Measurements from ENCODE around the gene WDFY2. TPM values are rescaled to one million over a fixed set of nuclear protein-coding genes. Genes with fewer than 3 reads are reported as not detected.

Gene WDFY2
- total RNA-seq, 1 experiment from 2014 or later = 25.7 TPM

DNA sequence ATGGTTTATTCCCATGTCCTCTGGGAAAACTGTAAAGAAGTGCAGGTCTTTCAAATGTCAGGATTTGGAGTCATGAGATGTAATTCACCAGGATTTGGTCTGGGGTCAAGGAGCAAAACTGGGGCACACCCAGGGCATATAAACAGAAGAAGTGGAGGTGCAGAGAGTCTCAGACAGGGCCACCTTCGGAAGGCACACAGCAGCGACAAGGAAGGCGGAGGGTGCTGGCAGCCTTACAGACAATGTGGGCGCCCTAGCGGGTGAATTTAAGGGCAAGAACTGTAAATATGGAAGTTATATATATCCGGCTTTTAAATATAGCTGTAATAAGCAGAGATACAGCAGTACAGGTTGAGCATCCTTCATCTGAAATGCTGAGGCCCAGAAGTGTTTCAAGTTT, 188.5 kb downstream of the WDFY2 start (continued):
- TF ChIP-seq, protein P1, sequence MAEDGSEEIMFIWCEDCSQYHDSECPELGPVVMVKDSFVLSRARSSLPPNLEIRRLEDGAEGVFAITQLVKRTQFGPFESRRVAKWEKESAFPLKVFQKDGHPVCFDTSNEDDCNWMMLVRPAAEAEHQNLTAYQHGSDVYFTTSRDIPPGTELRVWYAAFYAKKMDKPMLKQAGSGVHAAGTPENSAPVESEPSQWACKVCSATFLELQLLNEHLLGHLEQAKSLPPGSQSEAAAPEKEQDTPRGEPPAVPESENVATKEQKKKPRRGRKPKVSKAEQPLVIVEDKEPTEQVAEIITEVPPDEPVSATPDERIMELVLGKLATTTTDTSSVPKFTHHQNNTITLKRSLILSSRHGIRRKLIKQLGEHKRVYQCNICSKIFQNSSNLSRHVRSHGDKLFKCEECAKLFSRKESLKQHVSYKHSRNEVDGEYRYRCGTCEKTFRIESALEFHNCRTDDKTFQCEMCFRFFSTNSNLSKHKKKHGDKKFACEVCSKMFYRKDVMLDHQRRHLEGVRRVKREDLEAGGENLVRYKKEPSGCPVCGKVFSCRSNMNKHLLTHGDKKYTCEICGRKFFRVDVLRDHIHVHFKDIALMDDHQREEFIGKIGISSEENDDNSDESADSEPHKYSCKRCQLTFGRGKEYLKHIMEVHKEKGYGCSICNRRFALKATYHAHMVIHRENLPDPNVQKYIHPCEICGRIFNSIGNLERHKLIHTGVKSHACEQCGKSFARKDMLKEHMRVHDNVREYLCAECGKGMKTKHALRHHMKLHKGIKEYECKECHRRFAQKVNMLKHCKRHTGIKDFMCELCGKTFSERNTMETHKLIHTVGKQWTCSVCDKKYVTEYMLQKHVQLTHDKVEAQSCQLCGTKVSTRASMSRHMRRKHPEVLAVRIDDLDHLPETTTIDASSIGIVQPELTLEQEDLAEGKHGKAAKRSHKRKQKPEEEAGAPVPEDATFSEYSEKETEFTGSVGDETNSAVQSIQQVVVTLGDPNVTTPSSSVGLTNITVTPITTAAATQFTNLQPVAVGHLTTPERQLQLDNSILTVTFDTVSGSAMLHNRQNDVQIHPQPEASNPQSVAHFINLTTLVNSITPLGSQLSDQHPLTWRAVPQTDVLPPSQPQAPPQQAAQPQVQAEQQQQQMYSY (CRISPR knock-in tag; IDR thresholded peaks at IDR 0.05) = no peak
- TF ChIP-seq, protein P2, sequence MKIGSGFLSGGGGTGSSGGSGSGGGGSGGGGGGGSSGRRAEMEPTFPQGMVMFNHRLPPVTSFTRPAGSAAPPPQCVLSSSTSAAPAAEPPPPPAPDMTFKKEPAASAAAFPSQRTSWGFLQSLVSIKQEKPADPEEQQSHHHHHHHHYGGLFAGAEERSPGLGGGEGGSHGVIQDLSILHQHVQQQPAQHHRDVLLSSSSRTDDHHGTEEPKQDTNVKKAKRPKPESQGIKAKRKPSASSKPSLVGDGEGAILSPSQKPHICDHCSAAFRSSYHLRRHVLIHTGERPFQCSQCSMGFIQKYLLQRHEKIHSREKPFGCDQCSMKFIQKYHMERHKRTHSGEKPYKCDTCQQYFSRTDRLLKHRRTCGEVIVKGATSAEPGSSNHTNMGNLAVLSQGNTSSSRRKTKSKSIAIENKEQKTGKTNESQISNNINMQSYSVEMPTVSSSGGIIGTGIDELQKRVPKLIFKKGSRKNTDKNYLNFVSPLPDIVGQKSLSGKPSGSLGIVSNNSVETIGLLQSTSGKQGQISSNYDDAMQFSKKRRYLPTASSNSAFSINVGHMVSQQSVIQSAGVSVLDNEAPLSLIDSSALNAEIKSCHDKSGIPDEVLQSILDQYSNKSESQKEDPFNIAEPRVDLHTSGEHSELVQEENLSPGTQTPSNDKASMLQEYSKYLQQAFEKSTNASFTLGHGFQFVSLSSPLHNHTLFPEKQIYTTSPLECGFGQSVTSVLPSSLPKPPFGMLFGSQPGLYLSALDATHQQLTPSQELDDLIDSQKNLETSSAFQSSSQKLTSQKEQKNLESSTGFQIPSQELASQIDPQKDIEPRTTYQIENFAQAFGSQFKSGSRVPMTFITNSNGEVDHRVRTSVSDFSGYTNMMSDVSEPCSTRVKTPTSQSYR (CRISPR knock-in tag; IDR thresholded peaks at IDR 0.05) = no peak
- TF ChIP-seq NR1H2 (CRISPR knock-in tag; IDR thresholded peaks at IDR 0.05) (no peak), TEAD4 (CRISPR knock-in tag; IDR thresholded peaks at IDR 0.05) (no peak), PRRX2 (CRISPR knock-in tag; IDR thresholded peaks at IDR 0.05) (no peak), MYBL2 (CRISPR knock-in tag; IDR thresholded peaks at IDR 0.05) (no peak)
- TF ChIP-seq, protein P3, sequence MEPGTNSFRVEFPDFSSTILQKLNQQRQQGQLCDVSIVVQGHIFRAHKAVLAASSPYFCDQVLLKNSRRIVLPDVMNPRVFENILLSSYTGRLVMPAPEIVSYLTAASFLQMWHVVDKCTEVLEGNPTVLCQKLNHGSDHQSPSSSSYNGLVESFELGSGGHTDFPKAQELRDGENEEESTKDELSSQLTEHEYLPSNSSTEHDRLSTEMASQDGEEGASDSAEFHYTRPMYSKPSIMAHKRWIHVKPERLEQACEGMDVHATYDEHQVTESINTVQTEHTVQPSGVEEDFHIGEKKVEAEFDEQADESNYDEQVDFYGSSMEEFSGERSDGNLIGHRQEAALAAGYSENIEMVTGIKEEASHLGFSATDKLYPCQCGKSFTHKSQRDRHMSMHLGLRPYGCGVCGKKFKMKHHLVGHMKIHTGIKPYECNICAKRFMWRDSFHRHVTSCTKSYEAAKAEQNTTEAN (CRISPR knock-in tag; IDR thresholded peaks at IDR 0.05) = no peak

DNA sequence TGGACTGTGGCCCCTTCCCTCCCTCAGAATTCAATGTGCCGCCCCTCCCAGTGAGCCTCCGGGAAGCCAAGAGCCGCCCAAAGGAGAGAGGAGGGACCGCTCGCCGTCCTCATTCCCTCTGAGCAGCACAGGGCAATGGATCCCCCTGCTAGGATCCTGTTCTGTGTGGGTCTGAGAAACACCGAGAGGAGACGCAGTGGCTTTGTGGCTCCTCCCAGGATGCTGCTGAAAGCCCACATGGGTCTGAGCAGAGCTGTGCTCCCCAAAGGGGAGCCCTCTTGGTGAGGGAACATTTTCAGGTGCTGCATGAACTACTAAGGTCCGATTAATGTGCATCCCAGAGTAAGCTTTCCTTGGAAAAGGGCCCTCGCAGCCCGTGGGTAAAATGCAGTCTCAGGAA, 189.3 kb downstream of the WDFY2 start:
- peaks cover 13% of the 10 kb centered on the region for H3K4me1 Mint-ChIP-seq
- H3K4me3 Mint-ChIP-seq = no peak overlapping the region
- H3K27ac Mint-ChIP-seq = no peak overlapping the region
- H3K36me3 Mint-ChIP-seq = no peaks in the 10 kb centered on the region
- ChIA-PET CTCF (interaction anchor here (7.3 kb wide), 1 partner anchor 25 kb away, joined by 65 read pairs; no protein-coding TSS in a partner anchor), POLR2A (no interaction called here)
- no peaks in the 10 kb centered on the region for H3K27me3 Mint-ChIP-seq (ENCODE audit: low read depth)
- DNase-seq (ENCODE audit: low spot score) (no peak), ATAC-seq (no peak)
- no peaks in the 10 kb centered on the region; the same call in 1 of the 2 replicates for H3K9me3 Mint-ChIP-seq
- TF ChIP-seq, protein P4, sequence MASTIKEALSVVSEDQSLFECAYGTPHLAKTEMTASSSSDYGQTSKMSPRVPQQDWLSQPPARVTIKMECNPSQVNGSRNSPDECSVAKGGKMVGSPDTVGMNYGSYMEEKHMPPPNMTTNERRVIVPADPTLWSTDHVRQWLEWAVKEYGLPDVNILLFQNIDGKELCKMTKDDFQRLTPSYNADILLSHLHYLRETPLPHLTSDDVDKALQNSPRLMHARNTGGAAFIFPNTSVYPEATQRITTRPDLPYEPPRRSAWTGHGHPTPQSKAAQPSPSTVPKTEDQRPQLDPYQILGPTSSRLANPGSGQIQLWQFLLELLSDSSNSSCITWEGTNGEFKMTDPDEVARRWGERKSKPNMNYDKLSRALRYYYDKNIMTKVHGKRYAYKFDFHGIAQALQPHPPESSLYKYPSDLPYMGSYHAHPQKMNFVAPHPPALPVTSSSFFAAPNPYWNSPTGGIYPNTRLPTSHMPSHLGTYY (CRISPR knock-in tag; IDR thresholded peaks at IDR 0.05) = no peak
- TF ChIP-seq TCF7 (CRISPR knock-in tag; IDR thresholded peaks at IDR 0.05; ENCODE audit: low read depth) = no peak
- TF ChIP-seq, protein P5, sequence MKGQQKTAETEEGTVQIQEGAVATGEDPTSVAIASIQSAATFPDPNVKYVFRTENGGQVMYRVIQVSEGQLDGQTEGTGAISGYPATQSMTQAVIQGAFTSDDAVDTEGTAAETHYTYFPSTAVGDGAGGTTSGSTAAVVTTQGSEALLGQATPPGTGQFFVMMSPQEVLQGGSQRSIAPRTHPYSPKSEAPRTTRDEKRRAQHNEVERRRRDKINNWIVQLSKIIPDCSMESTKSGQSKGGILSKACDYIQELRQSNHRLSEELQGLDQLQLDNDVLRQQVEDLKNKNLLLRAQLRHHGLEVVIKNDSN (CRISPR knock-in tag; IDR thresholded peaks at IDR 0.05) = no peak
- TF ChIP-seq, protein P6, sequence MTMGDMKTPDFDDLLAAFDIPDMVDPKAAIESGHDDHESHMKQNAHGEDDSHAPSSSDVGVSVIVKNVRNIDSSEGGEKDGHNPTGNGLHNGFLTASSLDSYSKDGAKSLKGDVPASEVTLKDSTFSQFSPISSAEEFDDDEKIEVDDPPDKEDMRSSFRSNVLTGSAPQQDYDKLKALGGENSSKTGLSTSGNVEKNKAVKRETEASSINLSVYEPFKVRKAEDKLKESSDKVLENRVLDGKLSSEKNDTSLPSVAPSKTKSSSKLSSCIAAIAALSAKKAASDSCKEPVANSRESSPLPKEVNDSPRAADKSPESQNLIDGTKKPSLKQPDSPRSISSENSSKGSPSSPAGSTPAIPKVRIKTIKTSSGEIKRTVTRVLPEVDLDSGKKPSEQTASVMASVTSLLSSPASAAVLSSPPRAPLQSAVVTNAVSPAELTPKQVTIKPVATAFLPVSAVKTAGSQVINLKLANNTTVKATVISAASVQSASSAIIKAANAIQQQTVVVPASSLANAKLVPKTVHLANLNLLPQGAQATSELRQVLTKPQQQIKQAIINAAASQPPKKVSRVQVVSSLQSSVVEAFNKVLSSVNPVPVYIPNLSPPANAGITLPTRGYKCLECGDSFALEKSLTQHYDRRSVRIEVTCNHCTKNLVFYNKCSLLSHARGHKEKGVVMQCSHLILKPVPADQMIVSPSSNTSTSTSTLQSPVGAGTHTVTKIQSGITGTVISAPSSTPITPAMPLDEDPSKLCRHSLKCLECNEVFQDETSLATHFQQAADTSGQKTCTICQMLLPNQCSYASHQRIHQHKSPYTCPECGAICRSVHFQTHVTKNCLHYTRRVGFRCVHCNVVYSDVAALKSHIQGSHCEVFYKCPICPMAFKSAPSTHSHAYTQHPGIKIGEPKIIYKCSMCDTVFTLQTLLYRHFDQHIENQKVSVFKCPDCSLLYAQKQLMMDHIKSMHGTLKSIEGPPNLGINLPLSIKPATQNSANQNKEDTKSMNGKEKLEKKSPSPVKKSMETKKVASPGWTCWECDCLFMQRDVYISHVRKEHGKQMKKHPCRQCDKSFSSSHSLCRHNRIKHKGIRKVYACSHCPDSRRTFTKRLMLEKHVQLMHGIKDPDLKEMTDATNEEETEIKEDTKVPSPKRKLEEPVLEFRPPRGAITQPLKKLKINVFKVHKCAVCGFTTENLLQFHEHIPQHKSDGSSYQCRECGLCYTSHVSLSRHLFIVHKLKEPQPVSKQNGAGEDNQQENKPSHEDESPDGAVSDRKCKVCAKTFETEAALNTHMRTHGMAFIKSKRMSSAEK (CRISPR knock-in tag; IDR thresholded peaks at IDR 0.05; ENCODE audit: borderline replicate concordance) = no peak
- TF ChIP-seq GABPB1 (CRISPR knock-in tag; IDR thresholded peaks at IDR 0.05) = no peak
- TF ChIP-seq GTF2I (CRISPR knock-in tag; conservative IDR thresholded peaks at IDR 0.05) = no peak
- no peak for TF ChIP-seq KAT7 (CRISPR knock-in tag; IDR thresholded peaks at IDR 0.05; ENCODE audit: borderline replicate concordance)
- no peak for TF ChIP-seq OVOL2 (CRISPR knock-in tag; IDR thresholded peaks at IDR 0.05; ENCODE audit: borderline replicate concordance)
- no peak for TF ChIP-seq ZNF263 (CRISPR knock-in tag; IDR thresholded peaks at IDR 0.05; ENCODE audit: low read depth)
- TF ChIP-seq, protein P7, sequence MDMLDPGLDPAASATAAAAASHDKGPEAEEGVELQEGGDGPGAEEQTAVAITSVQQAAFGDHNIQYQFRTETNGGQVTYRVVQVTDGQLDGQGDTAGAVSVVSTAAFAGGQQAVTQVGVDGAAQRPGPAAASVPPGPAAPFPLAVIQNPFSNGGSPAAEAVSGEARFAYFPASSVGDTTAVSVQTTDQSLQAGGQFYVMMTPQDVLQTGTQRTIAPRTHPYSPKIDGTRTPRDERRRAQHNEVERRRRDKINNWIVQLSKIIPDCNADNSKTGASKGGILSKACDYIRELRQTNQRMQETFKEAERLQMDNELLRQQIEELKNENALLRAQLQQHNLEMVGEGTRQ (CRISPR knock-in tag; IDR thresholded peaks at IDR 0.05) = no peak
- no peak for TF ChIP-seq NR2C2 (CRISPR knock-in tag; IDR thresholded peaks at IDR 0.05)
- TF ChIP-seq, protein P8, sequence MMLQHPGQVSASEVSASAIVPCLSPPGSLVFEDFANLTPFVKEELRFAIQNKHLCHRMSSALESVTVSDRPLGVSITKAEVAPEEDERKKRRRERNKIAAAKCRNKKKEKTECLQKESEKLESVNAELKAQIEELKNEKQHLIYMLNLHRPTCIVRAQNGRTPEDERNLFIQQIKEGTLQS (CRISPR knock-in tag; conservative IDR thresholded peaks at IDR 0.05) = no peak
- TF ChIP-seq, protein P9, sequence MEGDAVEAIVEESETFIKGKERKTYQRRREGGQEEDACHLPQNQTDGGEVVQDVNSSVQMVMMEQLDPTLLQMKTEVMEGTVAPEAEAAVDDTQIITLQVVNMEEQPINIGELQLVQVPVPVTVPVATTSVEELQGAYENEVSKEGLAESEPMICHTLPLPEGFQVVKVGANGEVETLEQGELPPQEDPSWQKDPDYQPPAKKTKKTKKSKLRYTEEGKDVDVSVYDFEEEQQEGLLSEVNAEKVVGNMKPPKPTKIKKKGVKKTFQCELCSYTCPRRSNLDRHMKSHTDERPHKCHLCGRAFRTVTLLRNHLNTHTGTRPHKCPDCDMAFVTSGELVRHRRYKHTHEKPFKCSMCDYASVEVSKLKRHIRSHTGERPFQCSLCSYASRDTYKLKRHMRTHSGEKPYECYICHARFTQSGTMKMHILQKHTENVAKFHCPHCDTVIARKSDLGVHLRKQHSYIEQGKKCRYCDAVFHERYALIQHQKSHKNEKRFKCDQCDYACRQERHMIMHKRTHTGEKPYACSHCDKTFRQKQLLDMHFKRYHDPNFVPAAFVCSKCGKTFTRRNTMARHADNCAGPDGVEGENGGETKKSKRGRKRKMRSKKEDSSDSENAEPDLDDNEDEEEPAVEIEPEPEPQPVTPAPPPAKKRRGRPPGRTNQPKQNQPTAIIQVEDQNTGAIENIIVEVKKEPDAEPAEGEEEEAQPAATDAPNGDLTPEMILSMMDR (IDR thresholded peaks at IDR 0.05) = no peak

Data from WTC11 (cell line).